Loucy (cell line): ENCODE results near the gene NFKBIA.

Experiments used
- EZH2phosphoT487 ChIP-seq: fragments of 200-600 bp; IDR thresholded peaks from 2 replicates; pipeline ENCODE4 v1.6.1; 2018; ENCODE audit warnings: antibody characterized with exemption, mild to moderate bottlenecking, moderate library complexity, borderline replicate concordance
- TF ChIP-seq, protein P1 (sequence below): fragments of 200-600 bp; sonication (generic); conservative IDR thresholded peaks from 2 replicates; pipeline ENCODE4 v1.5.1; 2014; ENCODE audit warnings: mild to moderate bottlenecking, antibody characterized with exemption, low read length

DNA sequence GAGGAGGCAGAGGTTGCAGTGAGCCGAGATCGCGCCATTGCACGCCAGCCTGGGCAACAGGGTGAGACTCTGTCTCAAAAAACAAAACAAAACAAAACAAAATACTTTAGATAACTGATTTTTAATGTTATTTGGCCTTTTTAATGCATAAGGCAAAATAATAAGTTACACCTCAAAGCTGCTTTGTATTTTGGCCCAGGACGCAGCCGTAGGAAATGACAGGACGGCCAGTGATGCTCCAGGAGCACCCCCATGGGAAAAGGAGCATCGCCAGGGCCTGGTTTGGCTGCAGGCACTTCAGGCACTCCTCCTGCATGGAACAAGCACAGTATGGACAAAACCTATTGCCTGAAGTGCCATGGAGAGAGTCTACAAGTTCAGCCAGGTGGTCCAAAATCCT, 3.5 kb upstream of the NFKBIA start:
- TF ChIP-seq, protein P1, sequence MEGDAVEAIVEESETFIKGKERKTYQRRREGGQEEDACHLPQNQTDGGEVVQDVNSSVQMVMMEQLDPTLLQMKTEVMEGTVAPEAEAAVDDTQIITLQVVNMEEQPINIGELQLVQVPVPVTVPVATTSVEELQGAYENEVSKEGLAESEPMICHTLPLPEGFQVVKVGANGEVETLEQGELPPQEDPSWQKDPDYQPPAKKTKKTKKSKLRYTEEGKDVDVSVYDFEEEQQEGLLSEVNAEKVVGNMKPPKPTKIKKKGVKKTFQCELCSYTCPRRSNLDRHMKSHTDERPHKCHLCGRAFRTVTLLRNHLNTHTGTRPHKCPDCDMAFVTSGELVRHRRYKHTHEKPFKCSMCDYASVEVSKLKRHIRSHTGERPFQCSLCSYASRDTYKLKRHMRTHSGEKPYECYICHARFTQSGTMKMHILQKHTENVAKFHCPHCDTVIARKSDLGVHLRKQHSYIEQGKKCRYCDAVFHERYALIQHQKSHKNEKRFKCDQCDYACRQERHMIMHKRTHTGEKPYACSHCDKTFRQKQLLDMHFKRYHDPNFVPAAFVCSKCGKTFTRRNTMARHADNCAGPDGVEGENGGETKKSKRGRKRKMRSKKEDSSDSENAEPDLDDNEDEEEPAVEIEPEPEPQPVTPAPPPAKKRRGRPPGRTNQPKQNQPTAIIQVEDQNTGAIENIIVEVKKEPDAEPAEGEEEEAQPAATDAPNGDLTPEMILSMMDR, result no peak
- TF ChIP-seq EZH2phosphoT487, result no peak
